Measurements from ENCODE around the gene NELFB. TPM values are rescaled to one million over a fixed set of nuclear protein-coding genes. Genes with fewer than 3 reads are reported as not detected.

Gene NELFB
- total and polyA plus RNA-seq, 2 donors (not counting 1 experiment from before 2014, with no cell fraction given) = 53.7 to 55.8 TPM

GRCh38 chr9:137273095-137273490 lies 18.0 kb downstream of the NELFB start:
- CTCF ChIA-PET = interaction anchor here (0.6 to 1.4 kb wide), 2 partner anchors 24 to 151 kb away, joined by 3 read pairs; no protein-coding TSS in a partner anchor
- no peaks in the 10 kb centered on the region for H3K9me3 ChIP-seq (ENCODE audit: control extremely low read depth in 1 of 3, control insufficient read depth in 2 of 3, insufficient read depth in 1 of 3, low read length in 2 of 3)

More at GRCh38 chr9:137273095-137273490, 18.0 kb downstream of the NELFB start:
- Histone ChIP-seq H3K79me2 (ENCODE audit: control insufficient read depth, insufficient read depth, low read length) (peaks cover 42% of the 10 kb centered on the region), H3K27ac (ENCODE audit: low read length in 2 of 2) (no peak overlapping the region), H3K9ac (ENCODE audit: low read length) (no peak overlapping the region), H4K20me1 (ENCODE audit: control insufficient read depth, insufficient read depth, low read length, poor library complexity, severe bottlenecking) (peaks cover 8% of the 10 kb centered on the region), H3K36me3 (replicated peaks in 1 of 2; ENCODE audit: control extremely low read depth in 1 of 2, control insufficient read depth in 1 of 2, extremely low read depth in 1 of 2, insufficient read depth in 2 of 2, low read length in 1 of 2) (peaks cover 0 to 11% of the 10 kb centered on the region in 2 experiments), H3K4me1 (ENCODE audit: control insufficient read depth in 2 of 2, insufficient read depth in 2 of 2, low read length in 2 of 2) (peaks cover 36 to 71% of the 10 kb centered on the region in 2 donors), H3K4me2 (replicated peaks; ENCODE audit: low read depth, low read length, poor library complexity, severe bottlenecking) (no peak overlapping the region), H2AFZ (ENCODE audit: insufficient read depth, low read depth, low read length, poor library complexity, severe bottlenecking) (no peak overlapping the region), H3K27me3 (replicated peaks in 1 of 4; ENCODE audit: control extremely low read depth in 1 of 4, control insufficient read depth in 3 of 4, insufficient read depth in 4 of 4, low read length in 3 of 4) (no peaks in the 10 kb centered on the region), H3K4me3 (ENCODE audit: control extremely low read depth in 1 of 5, extremely low read depth in 1 of 5, insufficient read depth in 1 of 5, low read depth in 2 of 5, low read length in 4 of 5) (no peak overlapping the region)
- POLR2A ChIA-PET = interaction anchor here (0.7 kb wide), 1 partner anchor 33 kb away, joined by 3 read pairs; no protein-coding TSS in a partner anchor
- Mint-ChIP-seq H3K4me1 (peaks cover 53% of the 10 kb centered on the region), H3K27ac (no peak overlapping the region), H3K27me3 (no peaks in the 10 kb centered on the region), H3K4me3 (no peak overlapping the region), H3K9me3 (ENCODE audit: insufficient read depth) (no peaks in the 10 kb centered on the region)
- WGBS (ENCODE audit: insufficient coverage) = 98% methylated on average over 13 of the region's 13 CpGs
- DNase-seq = peak; percentile 9
- TF ChIP-seq EZH2 (IDR thresholded peaks at IDR 0.05; ENCODE audit: borderline replicate concordance, insufficient read depth, low read depth, low read length, poor library complexity, severe bottlenecking) = no peak
- TF ChIP-seq CTCF (IDR thresholded peaks at IDR 0.05) = no peak
- intact Hi-C loops (cut with micrococcal nuclease) = no loop called here
- ATAC-seq (ENCODE audit: low read depth) = no peak

All from B cell (primary cell).